Stimulated activated CD8-positive, alpha-beta memory T cell treated with anti-CD3 and anti-CD28 coated beads, Interleukin-4, amount 100 ng/mL, for 1 hour (primary cell): Measurements from ENCODE around the gene COL5A1.

Experiments
- DNase-seq, 2 donors: peaks; one replicate each; pipeline ENCODE4 v3.0.0-alpha.2; 2020; ENCODE audit warnings: low read depth in 2 of 2, low spot score in 1 of 2

The COL5A1 gene

DNA sequence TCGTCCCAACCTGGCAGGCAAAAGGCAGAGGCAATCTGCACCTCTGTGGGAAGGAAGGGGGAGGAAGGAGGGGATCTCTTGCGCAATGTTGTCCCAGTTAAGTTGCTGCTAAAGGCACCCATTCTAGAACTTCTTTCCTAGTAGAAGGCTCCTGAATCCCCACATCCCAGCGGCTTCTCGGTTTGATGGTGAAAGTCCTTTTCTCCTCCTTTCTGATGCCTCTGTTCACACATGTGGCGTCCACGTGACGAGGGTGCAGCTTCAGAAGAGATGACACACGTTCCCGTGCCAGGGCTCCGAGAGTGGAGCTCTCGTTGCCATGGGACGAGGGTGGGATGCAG, 142.1 kb downstream of the COL5A1 start:
- DNase-seq: no peak

DNA sequence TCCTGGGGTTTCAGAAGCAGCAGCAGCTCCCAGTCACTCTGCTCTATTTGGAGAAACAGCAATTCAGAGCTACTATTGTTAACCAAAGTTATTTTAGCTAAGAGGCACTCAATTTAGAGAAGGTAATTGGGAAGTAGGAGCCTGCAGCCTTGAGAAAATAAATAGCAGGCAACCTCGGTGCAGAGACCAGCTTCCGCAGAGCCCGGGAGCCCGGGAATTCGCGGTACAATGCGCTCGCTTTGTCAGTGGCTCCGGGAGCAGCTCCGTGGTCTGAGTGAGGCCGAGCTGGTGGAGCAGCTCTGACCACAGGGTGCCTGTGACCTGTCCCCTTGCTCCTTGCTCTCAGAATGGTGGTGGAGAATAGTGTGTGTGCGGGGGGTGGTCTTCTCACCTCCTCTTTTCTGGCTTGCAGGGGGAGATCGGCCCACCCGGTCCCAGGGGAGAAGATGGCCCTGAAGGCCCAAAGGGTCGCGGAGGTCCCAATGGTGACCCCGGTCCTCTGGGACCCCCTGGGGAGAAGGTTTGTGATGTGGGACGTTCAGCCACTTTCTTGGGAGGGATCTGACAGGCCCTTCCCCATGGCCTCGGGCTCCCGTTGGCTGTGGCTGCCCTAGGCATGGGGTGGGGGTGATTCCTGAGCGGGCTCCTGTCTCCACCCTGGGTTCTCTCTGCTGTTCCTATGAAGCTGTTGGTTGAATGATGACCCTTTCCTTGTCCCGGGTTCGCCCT, 143.1 kb downstream of the COL5A1 start:
- DNase-seq: no peak

DNA sequence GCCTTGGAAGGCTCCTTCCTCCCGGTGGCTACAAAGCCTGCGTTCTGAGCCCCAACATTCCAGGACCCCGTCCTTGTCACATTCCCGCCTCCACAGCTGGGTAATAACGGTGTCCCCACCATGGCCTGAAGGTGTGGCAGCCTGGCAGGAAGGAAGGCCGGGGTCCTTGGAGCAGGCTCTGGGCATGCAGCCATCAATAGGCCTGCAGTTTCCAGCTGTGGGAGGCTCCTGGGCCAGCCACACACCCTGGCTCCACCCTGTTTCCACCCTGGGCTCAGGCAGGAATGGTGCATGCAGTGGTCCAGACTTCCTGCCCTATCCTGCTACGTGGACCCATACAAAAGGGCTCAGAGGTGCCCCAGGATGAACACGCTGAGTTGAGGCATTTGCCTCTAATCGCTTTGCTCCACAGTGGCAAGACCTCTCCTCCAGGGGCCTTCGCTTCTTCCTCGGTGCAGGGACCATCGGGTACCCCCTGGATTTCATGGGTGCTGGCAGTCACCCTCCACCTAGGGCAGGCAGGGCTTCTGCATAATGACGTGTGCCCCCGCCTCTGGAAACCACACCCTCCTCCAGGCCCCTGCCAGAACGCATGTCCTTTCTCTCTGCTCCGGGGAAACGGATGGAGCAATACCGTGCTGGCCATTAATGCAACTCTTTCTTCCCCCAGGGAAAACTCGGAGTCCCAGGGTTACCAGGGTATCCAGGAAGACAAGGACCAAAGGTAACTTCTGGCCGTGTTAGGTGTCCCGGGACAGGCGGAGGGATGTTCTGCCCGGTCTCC, 143.9 kb downstream of the COL5A1 start:
- no peak for DNase-seq

DNA sequence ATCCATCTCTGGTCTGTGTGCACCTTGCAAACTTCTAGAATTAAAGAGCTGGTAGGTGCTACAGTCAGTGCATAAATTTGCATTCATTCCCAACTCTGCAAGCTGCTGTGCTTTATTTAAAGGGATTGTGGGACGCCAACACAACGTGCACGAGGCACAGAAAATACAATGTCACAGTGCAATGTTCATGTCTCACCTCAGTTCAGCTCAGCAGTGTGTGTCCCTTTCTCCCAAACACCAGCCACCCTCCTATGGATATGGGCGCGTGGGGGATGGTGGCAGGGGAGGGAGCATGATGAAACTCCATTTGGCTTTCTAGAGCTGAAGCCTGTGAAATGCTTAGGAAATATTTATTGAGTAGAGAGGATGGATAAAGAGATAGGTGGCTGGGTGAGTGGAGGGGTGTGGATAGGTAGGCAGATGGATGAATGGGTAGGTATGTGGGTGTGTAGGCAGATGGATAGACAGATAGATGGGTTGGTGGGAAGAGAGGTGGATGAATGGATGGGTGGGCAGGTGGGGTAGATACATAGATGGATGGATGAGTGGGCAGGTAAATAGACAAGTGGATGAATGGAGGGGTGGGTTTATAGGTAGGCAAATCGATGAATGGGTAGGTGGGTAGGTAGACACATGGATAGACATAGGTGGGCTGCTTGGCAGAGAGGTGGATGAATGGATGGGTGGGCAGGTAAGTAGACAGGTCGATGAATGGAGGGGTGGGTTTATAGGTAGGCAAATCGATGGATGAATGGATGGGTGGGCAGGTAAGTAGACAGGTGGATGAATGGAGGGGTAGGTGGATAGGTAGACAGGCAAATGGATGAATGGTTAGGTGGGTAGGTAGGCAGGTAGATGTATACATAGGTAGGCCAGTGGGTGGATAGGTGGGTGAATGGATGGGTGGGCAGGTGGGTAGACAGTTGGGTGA, 146.3 kb downstream of the COL5A1 start:
- no peak for DNase-seq

DNA sequence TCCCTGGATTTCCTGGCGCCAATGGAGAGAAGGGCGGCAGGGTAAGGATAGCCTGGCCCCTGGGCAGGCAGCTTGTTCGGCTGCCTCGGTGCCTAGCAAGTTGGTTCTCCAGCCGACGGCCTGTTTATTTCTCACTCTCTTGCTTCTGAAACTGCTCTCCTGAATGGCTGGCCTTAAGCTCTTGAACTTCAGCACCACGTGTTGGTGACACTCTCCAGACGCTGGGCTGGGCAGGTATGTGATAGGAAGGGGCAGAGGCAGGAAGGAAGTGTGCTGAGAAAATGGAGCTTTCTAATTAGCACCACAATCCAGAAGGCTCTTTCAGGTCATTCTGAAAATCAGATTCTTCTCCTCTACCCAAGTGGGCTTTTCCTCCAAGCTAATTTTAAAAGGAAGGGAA, 147.6 kb downstream of the COL5A1 start:
- DNase-seq: no peak

DNA sequence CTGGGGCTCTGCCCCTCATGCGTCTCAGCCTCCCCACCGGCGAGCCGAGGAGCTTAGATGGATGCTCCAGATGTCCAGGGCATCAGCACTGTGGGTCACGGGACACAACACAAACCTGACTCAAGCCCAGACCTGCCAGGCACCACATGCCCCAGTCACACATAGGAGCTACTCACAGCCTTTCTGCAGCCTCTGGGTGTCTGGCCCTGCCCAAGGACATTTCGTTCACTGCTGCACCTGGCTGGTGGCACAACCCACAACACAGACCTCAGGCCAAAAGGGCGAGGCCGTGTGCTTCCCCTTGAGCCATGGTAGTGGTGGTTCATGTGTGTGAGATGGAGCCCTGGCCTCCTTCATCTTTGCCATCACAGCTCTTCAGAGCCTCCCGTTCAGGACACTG, 149.4 kb downstream of the COL5A1 start:
- no peak for DNase-seq

DNA sequence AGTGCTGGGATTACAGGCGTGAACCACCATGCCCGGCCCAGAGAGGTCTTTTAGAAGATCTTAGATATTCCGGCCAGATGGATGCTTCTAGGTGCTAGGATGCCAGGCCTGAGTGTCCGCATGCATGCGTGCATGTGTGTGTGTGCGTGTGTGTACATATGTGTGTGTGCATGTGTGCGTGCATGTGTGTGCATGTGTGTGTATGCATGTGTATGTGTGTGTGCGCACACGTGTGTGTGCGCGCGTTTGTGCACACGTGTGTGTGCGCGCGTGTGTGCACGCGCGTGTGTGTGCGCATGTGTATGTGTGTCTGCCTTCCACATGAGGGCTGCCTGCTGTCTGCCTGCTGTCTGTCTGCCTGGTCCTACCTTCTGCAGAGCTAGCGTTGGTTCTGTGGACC, 151.0 kb downstream of the COL5A1 start:
- DNase-seq: no peak

DNA sequence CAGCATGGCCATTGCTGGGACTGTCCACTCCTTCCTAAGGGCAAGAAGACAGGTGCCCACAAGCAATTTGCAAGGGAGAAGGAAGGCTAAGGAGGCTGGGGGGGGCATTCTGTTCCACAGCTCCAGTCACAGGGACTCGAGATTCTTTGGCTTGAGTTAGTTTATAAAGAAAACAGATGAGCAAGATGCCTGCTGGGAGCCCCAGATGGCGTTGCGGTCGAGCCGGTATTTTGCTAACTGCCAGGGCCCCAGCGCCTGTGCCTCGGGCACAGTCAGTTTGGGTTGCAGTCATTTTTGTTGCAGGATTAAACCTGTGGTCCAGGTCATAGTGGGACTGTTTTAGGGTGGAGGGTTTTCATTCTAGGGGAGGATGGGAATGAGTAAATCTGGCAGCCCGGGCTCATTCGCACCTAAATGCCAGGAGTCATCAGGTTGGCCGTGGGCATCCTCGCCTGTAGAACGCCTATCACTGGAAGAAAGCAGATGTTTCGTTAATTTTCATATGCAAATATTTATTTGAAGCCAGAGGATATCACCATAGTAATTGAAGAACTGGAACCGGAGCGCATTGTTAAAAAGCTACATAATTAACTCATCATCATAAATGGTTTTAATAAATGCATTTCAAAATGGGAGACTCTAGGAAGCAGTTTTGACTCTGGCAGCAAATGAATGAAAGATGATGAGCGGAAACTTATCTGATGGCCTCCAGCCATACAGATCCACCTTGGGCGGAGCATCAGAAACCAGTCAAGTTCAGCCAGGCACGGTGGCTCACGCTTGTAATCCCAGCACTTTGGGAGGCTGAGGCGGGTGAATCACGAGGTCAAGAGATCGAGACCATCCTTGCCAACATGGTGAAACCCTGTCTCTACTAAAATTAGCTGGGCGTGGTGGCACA, 151.9 kb downstream of the COL5A1 start:
- no peak for DNase-seq

DNA sequence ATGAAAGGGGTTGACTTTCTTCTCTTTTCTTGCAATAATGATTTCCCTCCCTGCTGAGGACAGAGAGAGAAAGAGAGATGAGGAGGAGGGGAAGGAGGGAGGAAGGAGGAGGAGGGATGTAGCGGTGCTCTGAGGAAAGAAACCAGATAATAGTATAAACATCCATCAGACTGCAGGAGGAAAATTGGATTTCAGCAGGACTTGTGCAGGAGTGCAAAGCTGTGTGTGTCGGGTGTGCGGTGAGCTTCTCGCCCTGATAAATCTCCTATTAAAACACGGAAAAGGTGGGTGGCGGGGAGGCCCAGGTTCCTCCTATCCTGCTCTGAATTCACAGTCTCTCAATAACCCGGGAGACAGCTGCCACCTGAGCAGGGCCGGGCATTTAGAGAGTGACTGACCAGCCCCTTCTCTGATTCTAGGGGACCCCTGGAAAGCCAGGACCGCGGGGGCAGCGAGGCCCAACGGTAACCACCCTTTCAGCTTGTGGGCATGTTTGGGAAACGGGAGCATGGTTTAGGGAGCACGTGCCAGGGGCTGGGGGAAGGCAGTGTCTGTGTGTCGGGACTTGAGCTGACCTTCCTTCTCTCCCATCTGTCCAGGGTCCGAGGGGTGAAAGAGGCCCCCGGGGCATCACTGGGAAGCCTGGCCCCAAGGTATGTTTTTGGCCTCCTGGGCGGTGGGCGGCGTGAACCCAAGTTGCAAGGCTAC, 153.2 kb downstream of the COL5A1 start:
- no peak for DNase-seq

DNA sequence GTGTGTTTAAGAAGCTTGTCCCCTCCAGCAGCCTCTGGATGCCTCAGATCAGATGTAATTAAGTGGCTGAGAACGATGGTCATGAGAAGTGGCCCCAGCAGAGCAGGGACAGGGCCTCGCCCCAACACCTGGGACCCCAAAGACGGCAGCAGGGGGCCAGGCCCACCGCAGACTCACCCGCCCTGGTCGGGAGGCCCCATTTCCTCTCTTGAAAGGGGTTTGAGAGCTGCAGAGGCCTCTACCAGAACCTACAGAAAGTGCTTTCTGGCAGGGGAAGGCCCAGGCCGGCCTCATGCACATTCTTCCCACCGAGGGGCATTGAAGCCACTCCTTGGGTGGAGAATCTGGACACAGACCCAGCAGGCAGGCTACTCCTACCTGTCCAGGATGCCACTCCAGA, 153.8 kb downstream of the COL5A1 start:
- DNase-seq: no peak

DNA sequence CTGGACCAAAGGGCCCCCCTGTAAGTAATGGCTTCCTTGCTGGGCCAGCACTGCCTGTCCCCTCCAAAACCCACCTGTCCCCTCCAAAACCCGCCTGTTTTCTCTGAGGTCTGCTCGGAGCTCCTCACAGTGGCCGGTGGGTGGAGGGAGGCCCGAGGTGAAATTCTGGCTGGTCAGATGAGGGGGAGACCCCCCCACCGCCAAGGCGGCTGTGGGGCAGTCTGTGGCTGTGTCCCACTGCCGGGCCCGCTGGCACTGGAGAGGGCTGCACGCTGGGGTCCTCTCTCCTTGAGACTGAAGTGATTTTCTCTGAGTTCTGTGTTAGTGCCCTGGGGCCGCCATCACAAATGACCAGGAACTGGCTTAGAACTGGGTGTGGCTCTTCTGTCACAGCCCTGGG, 155.3 kb downstream of the COL5A1 start:
- no peak for DNase-seq

DNA sequence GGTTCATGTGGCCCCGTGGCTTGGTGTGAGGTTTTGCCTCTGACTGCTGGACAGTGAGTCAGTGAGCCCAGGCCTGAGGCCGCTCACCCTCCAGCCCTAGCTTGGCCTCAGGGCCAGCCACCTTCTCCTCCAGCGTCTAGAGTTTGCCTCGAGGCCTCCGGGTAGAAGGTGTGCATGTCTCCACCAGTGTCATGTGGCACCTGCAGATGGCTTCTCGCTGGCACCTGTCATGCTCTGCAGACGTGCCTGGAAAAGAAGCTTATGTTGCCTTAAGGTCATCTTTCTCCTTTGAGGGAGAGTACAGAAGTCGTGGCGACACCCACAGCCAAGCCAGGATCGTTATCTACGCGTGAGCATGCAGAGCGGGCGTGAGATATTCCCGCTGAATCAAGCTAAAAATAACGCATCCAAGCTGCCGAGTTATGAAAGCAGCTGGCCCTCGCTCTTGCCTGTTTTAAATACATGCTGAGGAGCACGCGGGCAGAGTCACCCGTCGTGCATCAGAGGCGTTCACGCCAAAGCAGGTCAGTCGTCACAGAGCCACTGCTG, 159.3 kb downstream of the COL5A1 start:
- DNase-seq: no peak

DNA sequence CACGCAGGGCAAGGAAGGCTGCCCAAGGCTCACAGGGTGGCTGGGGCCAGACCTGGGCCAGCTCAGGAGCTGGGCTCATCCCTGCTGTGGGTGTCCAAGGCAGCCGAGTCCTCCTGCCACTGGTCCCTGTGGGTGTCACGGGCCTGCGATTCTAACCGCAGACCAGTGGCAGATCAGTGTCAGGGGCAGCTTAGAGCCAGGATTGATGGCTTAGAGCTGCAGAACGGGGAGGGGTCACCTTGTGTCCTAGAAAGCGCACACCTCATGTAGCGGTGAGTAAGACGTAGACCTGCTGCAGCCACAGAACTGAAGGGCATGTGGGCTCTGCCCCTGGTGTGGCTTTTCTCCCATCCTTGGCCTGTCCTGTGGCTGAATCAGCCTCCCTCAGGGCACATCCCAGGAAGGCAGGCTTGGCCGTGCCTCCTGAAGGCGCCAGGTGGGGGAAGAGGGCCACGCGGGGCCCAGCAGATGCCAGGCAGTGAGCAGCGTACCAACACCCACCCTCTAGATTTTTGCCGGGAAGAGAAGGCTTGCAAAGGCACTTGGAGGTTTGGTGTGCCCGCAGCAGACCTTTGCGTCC, 160.7 kb downstream of the COL5A1 start:
- no peak for DNase-seq

DNA sequence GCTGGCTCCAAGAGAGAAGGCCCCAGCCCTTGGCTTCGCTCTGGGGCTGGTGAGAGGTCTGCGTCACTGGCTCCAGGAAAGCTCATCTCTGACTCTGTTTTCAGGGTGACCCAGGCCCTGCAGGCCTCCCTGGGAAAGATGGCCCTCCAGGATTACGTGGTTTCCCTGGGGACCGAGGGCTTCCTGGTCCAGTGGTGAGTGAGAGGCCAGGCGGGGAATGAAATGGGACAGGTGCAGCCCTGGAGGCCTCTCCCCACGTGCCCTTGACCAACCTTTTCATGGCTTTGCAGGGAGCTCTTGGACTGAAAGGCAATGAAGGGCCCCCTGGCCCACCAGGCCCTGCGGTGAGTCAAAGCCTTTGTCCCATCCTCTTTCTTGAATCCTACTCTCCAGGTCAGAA, 163.3 kb downstream of the COL5A1 start:
- DNase-seq: no peak

DNA sequence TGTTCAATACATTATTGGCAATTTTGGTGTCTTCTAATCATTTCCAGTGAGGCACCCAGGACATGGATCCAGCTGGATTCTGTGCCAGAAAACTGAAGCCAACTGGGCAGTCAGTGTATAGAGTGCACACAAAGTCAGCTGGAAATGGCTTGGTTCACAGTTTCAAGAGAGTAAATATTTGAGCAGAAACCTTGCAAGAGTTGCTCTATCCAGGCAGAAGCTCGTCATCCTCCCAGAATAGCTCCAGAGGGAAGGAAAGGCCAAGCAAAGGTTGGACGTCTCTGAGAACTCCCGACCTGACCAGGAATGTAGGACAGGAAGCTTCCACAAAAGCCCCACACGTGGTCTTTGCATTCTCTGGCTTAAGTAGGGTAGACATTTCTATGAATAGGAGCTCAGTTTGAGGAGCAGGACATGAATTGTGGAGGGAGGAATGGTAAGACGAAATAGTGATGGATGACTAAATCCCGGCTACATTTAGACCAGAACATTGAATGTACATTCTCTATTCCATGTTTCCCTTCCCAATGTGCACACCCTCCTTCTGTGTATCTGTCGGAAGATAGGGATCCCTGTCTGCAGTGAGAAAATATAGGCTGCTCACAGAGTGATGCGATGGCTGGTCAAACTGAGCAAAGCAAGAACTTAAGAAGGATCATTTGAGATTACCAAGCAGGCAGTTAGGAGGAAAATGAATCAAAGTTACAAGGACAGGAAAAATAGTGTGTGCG, 166.3 kb downstream of the COL5A1 start:
- no peak for DNase-seq

DNA sequence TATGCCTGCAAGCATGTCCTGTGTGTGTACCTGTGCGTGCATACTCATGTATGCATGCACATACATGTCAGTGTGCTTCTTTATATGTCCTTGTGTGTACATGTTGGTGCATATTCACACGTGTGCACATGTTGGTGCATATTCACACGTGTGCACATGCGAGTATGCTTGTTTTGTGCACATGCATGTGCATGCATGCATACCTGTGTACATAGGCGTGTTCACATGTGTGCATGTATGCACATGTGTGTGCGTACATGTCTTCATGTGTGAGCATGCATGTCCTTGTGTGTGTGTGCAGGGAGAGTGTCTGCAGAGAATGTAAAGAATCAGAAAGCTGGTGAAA, 166.8 kb downstream of the COL5A1 start:
- DNase-seq: no peak

DNA sequence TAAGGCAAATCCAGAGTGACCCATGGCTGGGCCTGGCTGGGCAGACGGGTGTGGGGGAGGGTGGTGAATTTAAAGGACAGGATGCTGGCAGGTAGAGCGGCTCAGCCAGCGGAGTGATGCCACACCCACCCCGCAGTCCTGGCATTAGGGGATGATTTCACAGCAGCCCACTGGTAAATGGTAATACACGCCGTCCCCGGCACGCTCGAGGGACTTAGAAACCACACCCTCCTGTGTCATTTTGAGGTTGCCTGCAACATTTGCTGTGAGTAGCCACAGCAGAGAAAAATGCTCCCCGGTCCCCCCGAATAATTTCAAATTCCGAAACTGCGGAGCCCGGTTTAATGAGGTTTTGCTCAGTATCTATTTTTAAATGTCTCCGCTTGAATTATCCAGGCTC, 167.7 kb downstream of the COL5A1 start:
- DNase-seq: no peak

DNA sequence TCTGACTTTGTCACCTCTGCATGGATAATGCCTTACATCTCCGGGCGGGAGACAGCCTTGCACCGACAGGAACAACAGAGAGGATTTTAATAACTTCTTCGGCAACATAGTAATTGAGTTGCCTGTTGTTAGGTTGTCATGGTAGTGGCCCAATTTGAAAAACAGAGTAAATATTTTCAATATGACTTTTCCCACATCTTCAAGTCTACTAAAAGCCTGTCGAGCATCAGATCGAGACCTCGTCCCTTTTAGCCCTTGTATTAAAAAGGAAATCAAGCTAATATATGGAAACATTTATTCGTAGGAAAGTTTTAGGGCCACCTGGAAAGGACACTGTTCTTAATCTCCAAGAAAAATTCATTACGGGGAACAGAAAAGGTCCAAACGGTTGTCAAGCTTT, 168.2 kb downstream of the COL5A1 start:
- DNase-seq: no peak

DNA sequence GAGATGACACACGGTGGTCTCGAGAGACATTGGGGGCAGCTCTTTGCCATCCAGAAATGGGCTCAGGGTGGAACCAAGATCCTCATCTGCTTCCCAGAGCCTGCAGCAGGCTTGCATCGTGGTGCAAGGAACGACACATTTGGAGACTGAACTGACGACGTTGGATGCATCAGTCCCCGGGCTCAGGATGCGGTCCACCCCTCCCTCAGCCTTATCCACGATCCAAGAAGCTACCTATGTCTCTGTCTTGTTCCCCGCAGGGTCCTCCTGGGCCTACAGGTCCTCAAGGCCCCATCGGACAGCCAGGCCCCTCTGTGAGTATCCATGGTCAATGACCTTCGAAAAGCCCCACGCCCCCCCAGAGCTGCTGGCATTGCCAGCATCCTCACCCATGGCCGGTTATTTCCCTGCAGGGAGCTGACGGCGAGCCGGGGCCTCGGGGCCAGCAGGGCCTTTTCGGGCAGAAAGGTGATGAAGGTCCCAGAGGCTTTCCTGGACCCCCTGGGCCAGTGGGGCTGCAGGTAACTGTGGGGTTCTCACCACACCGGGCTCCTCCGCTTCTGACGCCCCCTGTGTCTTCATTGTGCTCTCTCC, 169.6 kb downstream of the COL5A1 start:
- DNase-seq: no peak
